Stomach (tissue), 9 donors: Measurements from ENCODE around the gene EVI5L. TPM values are rescaled to one million over a fixed set of nuclear protein-coding genes. Genes with fewer than 3 reads are reported as not detected.

Experiments
- DNase-seq, 2 donors: peaks; one replicate each; pipeline versions ENCODE4 v3.0.0 to v3.0.0-alpha.2; 2013 to 2019
- H3K27ac ChIP-seq, 5 donors: fragments of 200-600 bp in 4 of 5; sonication (generic) in 4 of 5; one replicate each; pipeline ENCODE4 v1.5.1; 2013 to 2019; ENCODE audit warnings: mild to moderate bottlenecking in 1 of 5, moderate library complexity in 1 of 5
- H3K27me3 ChIP-seq, 3 donors: fragments of 200-600 bp; sonication (generic); one replicate each; pipeline ENCODE4 v1.5.1; 2017 to 2019; ENCODE audit warnings: mixed run types in 1 of 3
- H3K36me3 ChIP-seq, 4 donors: fragments of 200-600 bp; sonication (generic); 1 replicate in 3 of 4; 2 replicates in 1 of 4; pipeline ENCODE4 v1.5.1; 2016 to 2019
- H3K4me1 ChIP-seq, 4 donors: fragments of 200-600 bp; sonication (generic); one replicate each; pipeline ENCODE4 v1.5.1; 2016 to 2019
- H3K4me3 ChIP-seq, 4 donors: fragments of 200-600 bp; sonication (generic) in 3 of 4; one replicate each; pipeline ENCODE4 v1.5.1; 2016 to 2019; ENCODE audit warnings: mild to moderate bottlenecking in 1 of 4
- H3K9me3 ChIP-seq, 4 donors: fragments of 200-600 bp; sonication (generic); one replicate each; pipeline ENCODE4 v1.5.1; 2016 to 2019
- EP300 ChIP-seq: sonication (generic); formaldehyde crosslinking; IDR thresholded peaks from one replicate; pipeline ENCODE4 v1.6.1; 2017; ENCODE audit warnings: antibody characterized with exemption
- POLR2A ChIP-seq, 4 donors: fragments of 450-650 bp; IDR thresholded peaks; one replicate each; pipeline ENCODE4 v1.6.1; 2016; ENCODE audit warnings: antibody characterized with exemption in 4 of 4, control low read depth in 2 of 4, mild to moderate bottlenecking in 1 of 4, moderate library complexity in 1 of 4
- POLR2AphosphoS5 ChIP-seq, 3 donors: sonication (generic); formaldehyde crosslinking; IDR thresholded peaks; one replicate each; pipeline ENCODE4 v1.6.1; 2016; ENCODE audit warnings: antibody characterized with exemption in 3 of 3
- WGBS, 5 donors: extraction: QIAGEN DNeasy Blood & Tissue Kit in 3 of 5; methylation state at CpG; one replicate each; pipeline versions ENCODE4 v1.1.5 to v1.1.7; 2013 to 2018; 5-methylcytosine and 5-hydroxymethylcytosine counted together
- intact Hi-C: fragments of 100-400 bp; cut with DNase I; formaldehyde crosslinking; loops from one replicate; pipeline ENCODE4 v1.15.1; 2023; ENCODE audit warnings: low total_unique reads
- polyA plus RNA-seq, 3 donors: library from polyadenylated mRNA; stranded (reverse); fragments of 200-250 nt; gene quantifications; one replicate each; pipeline ENCODE4 v1.2.3, GENCODE V29; 2013
- total RNA-seq, 5 donors: library from RNA; depleted of rRNA; stranded (reverse); fragments of >200 nt; gene quantifications; one replicate each; pipeline versions ENCODE4 v1.1.0 to v1.2.3, GENCODE V29; 2014 to 2016
- TF ChIP-seq, protein P1 (sequence below), 7 experiments: fragments of 450-650 bp in 4 of 7; fragments of 200-600 bp in 3 of 7; sonication (generic) in 3 of 7; IDR thresholded peaks; one replicate each; pipeline ENCODE4 v1.5.1; 2016 to 2019; ENCODE audit warnings: antibody characterized with exemption in 7 of 7, control low read depth in 2 of 7, mild to moderate bottlenecking in 1 of 7
- donor health status: healthy with polysubstance abuse.
- donor health status: Bipolar disorder and iron deficiency.
- donor health status: healthy.

Gene EVI5L
- total and polyA plus RNA-seq, 8 donors: 4.9 to 31.6 (median 8.4) TPM

DNA sequence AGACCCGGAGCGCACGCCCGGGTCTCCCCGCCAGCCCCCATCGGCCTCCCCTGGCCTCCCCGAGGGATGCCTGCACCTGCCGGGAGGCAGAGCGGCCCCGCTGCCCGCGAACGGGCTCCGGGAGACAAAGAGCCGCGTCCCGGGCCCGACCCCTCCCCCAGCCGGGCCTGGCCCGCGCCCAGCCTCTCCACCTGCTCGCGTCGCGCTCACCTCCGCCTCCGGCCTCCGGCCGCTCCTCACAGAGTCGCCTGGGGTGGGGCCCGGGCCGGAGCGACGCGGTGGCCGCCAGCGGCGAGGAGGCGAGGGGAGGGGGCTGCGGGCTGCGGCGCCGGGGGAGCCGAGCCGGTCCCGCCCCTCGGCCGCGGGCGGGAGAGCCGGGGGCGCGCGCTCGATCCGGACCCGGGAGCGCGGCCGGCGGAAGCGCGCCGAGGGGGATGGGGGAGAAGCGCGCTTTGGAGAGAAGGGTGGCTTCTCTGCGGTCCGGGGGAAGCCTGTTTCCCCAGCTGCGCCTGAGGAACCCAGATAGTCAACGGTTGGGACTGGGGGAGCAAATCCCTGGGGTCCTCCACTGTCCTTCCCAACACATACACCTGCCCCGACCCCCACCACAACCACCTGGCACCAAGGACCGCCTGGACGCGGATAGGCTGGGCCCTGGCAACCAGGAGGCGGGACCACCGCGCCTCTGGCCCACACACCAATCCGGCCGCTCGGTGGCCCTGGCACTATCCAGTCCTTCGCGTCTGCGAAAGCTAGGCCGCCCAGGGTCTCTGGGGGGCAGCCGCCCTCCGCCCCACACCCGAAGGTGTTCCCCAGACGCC lies 44.3 kb downstream of the EVI5L start, which contains the start of gene PRR36:
TSS of gene PRR36 (minus strand) at position 315 of the 821 bp plus-strand sequence. CDS start 701 bp downstream, outside the sequence.
- H3K36me3 ChIP-seq: no peaks in the 10 kb centered on the region
- intact Hi-C loops: no loop called here
- DNase-seq: peak; percentile 72 to 91
- peaks cover 34 to 55% (median 53%) of the 10 kb centered on the region in 4 donors for H3K4me1 ChIP-seq
- peaks cover 8 to 58% (median 33%) of the 10 kb centered on the region in 3 donors for H3K27me3 ChIP-seq
- H3K9me3 ChIP-seq: no peaks in the 10 kb centered on the region
- no peak for TF ChIP-seq POLR2AphosphoS5 (IDR thresholded peaks at IDR 0.05)
- no peak for TF ChIP-seq EP300
- TF ChIP-seq, protein P1, sequence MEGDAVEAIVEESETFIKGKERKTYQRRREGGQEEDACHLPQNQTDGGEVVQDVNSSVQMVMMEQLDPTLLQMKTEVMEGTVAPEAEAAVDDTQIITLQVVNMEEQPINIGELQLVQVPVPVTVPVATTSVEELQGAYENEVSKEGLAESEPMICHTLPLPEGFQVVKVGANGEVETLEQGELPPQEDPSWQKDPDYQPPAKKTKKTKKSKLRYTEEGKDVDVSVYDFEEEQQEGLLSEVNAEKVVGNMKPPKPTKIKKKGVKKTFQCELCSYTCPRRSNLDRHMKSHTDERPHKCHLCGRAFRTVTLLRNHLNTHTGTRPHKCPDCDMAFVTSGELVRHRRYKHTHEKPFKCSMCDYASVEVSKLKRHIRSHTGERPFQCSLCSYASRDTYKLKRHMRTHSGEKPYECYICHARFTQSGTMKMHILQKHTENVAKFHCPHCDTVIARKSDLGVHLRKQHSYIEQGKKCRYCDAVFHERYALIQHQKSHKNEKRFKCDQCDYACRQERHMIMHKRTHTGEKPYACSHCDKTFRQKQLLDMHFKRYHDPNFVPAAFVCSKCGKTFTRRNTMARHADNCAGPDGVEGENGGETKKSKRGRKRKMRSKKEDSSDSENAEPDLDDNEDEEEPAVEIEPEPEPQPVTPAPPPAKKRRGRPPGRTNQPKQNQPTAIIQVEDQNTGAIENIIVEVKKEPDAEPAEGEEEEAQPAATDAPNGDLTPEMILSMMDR (IDR thresholded peaks at IDR 0.05): no peak
- TF ChIP-seq POLR2A (IDR thresholded peaks at IDR 0.05): no peak
- WGBS, 5 donors: 2 to 10% (median 2%) methylated on average over 6 to 88 of the region's 88 CpGs
- peak within 1 kb of the TSS in 2 of 5 donors; percentile 8 to 34 for H3K27ac ChIP-seq
- peak within 1 kb of the TSS; percentile 35 to 53 (median 38) for H3K4me3 ChIP-seq

DNA sequence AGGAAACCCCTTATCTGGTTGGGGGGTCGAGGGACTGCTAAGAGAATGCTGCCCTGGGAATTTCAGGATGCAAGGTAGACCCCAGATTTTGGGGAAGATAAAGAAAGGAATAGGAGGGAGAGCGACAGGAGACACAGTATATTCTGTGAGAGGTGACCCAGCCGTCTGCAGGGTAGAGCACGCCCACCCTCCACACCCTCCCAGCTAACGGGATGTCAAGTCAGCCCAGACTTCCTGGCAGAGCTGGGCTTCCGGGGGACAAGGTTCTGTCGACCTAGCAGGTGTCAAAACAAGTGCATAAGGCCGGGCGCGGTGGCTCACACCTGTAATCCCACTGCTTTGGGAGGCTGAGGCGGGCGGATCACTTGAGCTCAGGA lies 44.9 kb downstream of the EVI5L start:
- peaks cover 8 to 57% (median 33%) of the 10 kb centered on the region in 3 donors for H3K27me3 ChIP-seq
- no peaks in the 10 kb centered on the region for H3K9me3 ChIP-seq
- H3K4me1 ChIP-seq: peaks cover 28 to 49% (median 47%) of the 10 kb centered on the region in 4 donors
- peak overlapping the region in 3 of 4 donors; percentile 35 to 53 (median 39) for H3K4me3 ChIP-seq
- H3K27ac ChIP-seq: no peak overlapping the region
- 30 to 49% (median 39%) methylated on average over 11 to 12 of the region's 12 CpGs for WGBS, 5 donors
- DNase-seq: no peak
- no peaks in the 10 kb centered on the region for H3K36me3 ChIP-seq
- intact Hi-C loops: no loop called here
- TF ChIP-seq, protein P1 (IDR thresholded peaks at IDR 0.05): no peak
- TF ChIP-seq EP300: no peak
- TF ChIP-seq POLR2AphosphoS5 (IDR thresholded peaks at IDR 0.05): no peak
- TF ChIP-seq POLR2A (IDR thresholded peaks at IDR 0.05): no peak

DNA sequence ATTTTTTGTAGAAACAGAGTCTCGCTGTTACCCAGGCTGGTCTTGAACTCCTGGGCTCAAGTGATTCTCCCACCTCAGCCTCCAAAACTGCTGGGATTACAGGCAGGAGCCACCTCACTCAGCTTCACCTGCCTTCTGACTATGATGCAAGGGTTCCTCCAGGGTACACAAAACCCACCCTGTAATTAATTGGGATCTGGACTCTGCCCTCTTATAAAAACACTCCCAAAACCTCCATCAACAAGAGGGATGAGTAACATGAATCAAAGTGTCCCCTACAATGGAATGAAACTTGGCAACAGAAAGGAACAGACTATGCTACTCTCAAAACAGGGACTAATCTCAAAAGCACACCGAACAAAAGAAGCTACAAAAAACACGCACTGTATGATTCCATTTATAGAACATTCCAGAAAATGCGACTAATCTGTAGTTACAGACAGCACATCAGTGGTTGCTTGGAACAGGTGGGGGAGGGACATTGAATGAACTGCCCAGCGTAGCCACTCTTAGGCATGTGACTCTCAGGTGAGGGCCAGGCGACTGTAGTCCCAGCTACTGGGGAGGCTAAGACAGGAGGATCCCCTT lies 47.3 kb downstream of the EVI5L start:
- DNase-seq: no peak
- 73 to 79% (median 75%) methylated on average over 6 of the region's 6 CpGs for WGBS, 5 donors
- no peak for TF ChIP-seq EP300
- no peak for TF ChIP-seq POLR2AphosphoS5 (IDR thresholded peaks at IDR 0.05)
- no peak for TF ChIP-seq POLR2A (IDR thresholded peaks at IDR 0.05)
- TF ChIP-seq, protein P1 (IDR thresholded peaks at IDR 0.05): no peak
- Histone ChIP-seq H3K27me3 (peaks cover 8 to 49% (median 30%) of the 10 kb centered on the region in 3 donors), H3K9me3 (no peaks in the 10 kb centered on the region), H3K27ac (no peak overlapping the region), H3K36me3 (no peaks in the 10 kb centered on the region), H3K4me3 (no peak overlapping the region), H3K4me1 (peaks cover 12 to 25% (median 23%) of the 10 kb centered on the region in 4 donors)
- intact Hi-C loops: no loop called here

DNA sequence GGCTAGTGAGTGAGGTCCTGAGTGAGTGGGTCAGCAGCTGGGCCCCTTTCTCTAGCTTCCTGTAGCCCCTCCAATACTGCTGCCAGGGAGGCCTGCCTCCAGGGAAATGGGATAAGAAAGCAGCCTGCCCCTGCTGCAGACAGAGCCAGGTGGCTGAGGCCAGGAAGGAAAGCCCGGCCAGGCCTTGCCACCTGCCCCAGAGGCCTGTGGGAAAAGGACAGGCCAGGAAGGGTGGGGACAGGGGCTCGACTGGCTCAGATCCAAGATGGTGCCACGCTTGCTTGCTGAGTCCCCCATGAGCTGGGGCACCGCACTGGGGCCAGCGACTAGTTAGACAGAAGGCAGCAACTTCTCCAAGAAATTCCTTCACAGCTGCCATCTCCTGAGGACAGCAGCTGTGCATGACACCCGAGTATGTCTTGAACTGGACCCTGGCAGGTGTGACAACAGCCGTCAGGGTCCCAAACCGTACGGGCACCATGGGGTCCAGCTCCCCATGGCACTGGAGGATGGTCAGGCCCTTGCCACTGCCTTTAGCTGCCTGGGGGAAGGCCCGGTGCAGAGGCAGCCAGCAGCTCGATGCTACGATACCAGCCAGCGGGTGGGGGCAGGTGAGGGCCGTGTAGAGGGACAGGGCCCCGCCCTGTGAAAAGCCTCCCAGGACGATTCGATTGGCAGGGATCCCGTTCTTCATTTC lies 49.2 kb downstream of the EVI5L start:
- TF ChIP-seq, protein P1 (IDR thresholded peaks at IDR 0.05): no peak
- TF ChIP-seq EP300 (no peak), POLR2AphosphoS5 (IDR thresholded peaks at IDR 0.05) (no peak), POLR2A (IDR thresholded peaks at IDR 0.05) (no peak)
- Histone ChIP-seq H3K4me1 (peaks cover 2 to 8% (median 6%) of the 10 kb centered on the region in 4 donors), H3K9me3 (no peaks in the 10 kb centered on the region), H3K36me3 (no peaks in the 10 kb centered on the region), H3K27ac (no peak overlapping the region), H3K4me3 (no peak overlapping the region), H3K27me3 (peaks cover 0 to 30% (median 11%) of the 10 kb centered on the region in 3 donors)
- 68 to 76% (median 70%) methylated on average over 12 to 18 of the region's 18 CpGs for WGBS, 5 donors
- intact Hi-C loops: no loop called here
- no peak for DNase-seq
